Mucosa of stomach (tissue), 1 donor: ENCODE results near the gene TSPEAR.
"Not testable (repeated sequence)": the region's sequence is repeated elsewhere in the genome, so short reads cannot be mapped to it uniquely, and the experiment has no call there.

Source experiments
- H3K27me3 ChIP-seq: one replicate; pipeline ENCODE4 v1.7.0; 2013; ENCODE audit warnings: mild to moderate bottlenecking, low read length; ENCODE audit not compliant: control insufficient read depth, insufficient read depth
- H3K36me3 ChIP-seq: one replicate; pipeline ENCODE4 v1.7.0; 2013; ENCODE audit warnings: low read length; ENCODE audit not compliant: control insufficient read depth, insufficient read depth
- H3K4me1 ChIP-seq: one replicate; pipeline ENCODE4 v1.7.0; 2013; ENCODE audit warnings: mild to moderate bottlenecking, low read length; ENCODE audit not compliant: control insufficient read depth, insufficient read depth
- H3K4me3 ChIP-seq: one replicate; pipeline ENCODE4 v1.7.0; 2013; ENCODE audit warnings: low read length
- H3K9ac ChIP-seq: one replicate; pipeline ENCODE4 v1.7.0; 2013; ENCODE audit warnings: mild to moderate bottlenecking, low read length, moderate library complexity
- H3K9me3 ChIP-seq: one replicate; pipeline ENCODE4 v1.7.0; 2013; ENCODE audit warnings: mild to moderate bottlenecking, low read length, moderate library complexity; ENCODE audit not compliant: control insufficient read depth
- donor health status: Pancreatic carcinoma.

The TSPEAR gene

GRCh38 chr21:44636209-44637017, 75.0 kb downstream of the TSPEAR start:
- H3K4me1 ChIP-seq = no peaks in the 10 kb centered on the region

GRCh38 chr21:44632067-44632466, 79.3 kb downstream of the TSPEAR start:
- Histone ChIP-seq H3K4me3 (no peak overlapping the region), H3K9me3 (no peaks in the 10 kb centered on the region), H3K36me3 (no peaks in the 10 kb centered on the region), H3K4me1 (no peaks in the 10 kb centered on the region), H3K27me3 (peaks cover 10% of the 10 kb centered on the region), H3K9ac (no peak overlapping the region)

More at GRCh38 chr21:44636209-44637017, 75.0 kb downstream of the TSPEAR start:
- Histone ChIP-seq H3K27me3 (peaks cover 3% of the 10 kb centered on the region), H3K36me3 (no peaks in the 10 kb centered on the region), H3K4me3 (no peak overlapping the region), H3K9me3 (no peaks in the 10 kb centered on the region), H3K9ac (no peak overlapping the region)

- Histone ChIP-seq H3K9me3 (no peaks in the 10 kb centered on the region), H3K36me3 (no peaks in the 10 kb centered on the region), H3K27me3 (peaks cover 10% of the 10 kb centered on the region), H3K4me3 (no peak overlapping the region), H3K9ac (no peak overlapping the region), H3K4me1 (no peaks in the 10 kb centered on the region)
These were observed 80.9 kb downstream of the TSPEAR start for GRCh38 chr21:44630440-44630839.

- Histone ChIP-seq H3K4me1 (no peaks in the 10 kb centered on the region), H3K36me3 (no peaks in the 10 kb centered on the region), H3K9ac (no peak overlapping the region), H3K27me3 (peaks cover 10% of the 10 kb centered on the region), H3K4me3 (no peak overlapping the region), H3K9me3 (no peaks in the 10 kb centered on the region)
These were observed 82.5 kb downstream of the TSPEAR start for GRCh38 chr21:44628707-44629391.

GRCh38 chr21:44627831-44628233, 83.5 kb downstream of the TSPEAR start:
- H3K27me3 ChIP-seq, H3K4me1 ChIP-seq, H3K9me3 ChIP-seq, H3K36me3 ChIP-seq, H3K9ac ChIP-seq, H3K4me3 ChIP-seq: not testable (repeated sequence)

- not testable (repeated sequence) for H3K9ac ChIP-seq, H3K4me1 ChIP-seq, H3K36me3 ChIP-seq, H3K9me3 ChIP-seq, H3K27me3 ChIP-seq, H3K4me3 ChIP-seq
These were observed 84.1 kb downstream of the TSPEAR start for GRCh38 chr21:44627181-44627822.

- Histone ChIP-seq H3K36me3 (no peaks in the 10 kb centered on the region), H3K9ac (no peak within 1 kb of the TSS), H3K4me1 (no peaks in the 10 kb centered on the region), H3K9me3 (no peaks in the 10 kb centered on the region), H3K4me3 (no peak within 1 kb of the TSS), H3K27me3 (peaks cover 10% of the 10 kb centered on the region)
These were observed 84.7 kb downstream of the TSPEAR start, which contains the start of gene KRTAP10-9 for GRCh38 chr21:44626673-44627143. KRTAP10-9 (plus strand) TSS chr21:44627093; CDS start chr21:44627172, 79 bp downstream.

GRCh38 chr21:44626262-44626661, 85.1 kb downstream of the TSPEAR start:
- Histone ChIP-seq H3K36me3 (no peaks in the 10 kb centered on the region), H3K27me3 (peaks cover 10% of the 10 kb centered on the region), H3K4me1 (no peaks in the 10 kb centered on the region), H3K9ac (no peak overlapping the region), H3K4me3 (no peak overlapping the region), H3K9me3 (no peaks in the 10 kb centered on the region)

GRCh38 chr21:44625756-44626155, 85.6 kb downstream of the TSPEAR start:
- H3K4me1 ChIP-seq = no peaks in the 10 kb centered on the region
- H3K9me3 ChIP-seq = no peaks in the 10 kb centered on the region
- H3K4me3 ChIP-seq = no peak overlapping the region
- H3K27me3 ChIP-seq = peaks cover 10% of the 10 kb centered on the region
- no peak overlapping the region for H3K9ac ChIP-seq
- H3K36me3 ChIP-seq = no peaks in the 10 kb centered on the region

GRCh38 chr21:44623575-44623974, 87.8 kb downstream of the TSPEAR start:
- Histone ChIP-seq H3K9me3 (no peaks in the 10 kb centered on the region), H3K36me3 (no peaks in the 10 kb centered on the region), H3K9ac (no peak overlapping the region), H3K4me3 (no peak overlapping the region), H3K4me1 (no peaks in the 10 kb centered on the region), H3K27me3 (peaks cover 5% of the 10 kb centered on the region)

GRCh38 chr21:44619886-44620285, 91.5 kb downstream of the TSPEAR start:
- H3K9ac ChIP-seq = no peak overlapping the region
- H3K4me3 ChIP-seq = no peak overlapping the region
- no peaks in the 10 kb centered on the region for H3K36me3 ChIP-seq
- no peaks in the 10 kb centered on the region for H3K27me3 ChIP-seq
- H3K9me3 ChIP-seq = no peaks in the 10 kb centered on the region
- no peaks in the 10 kb centered on the region for H3K4me1 ChIP-seq

- Histone ChIP-seq H3K4me1 (no peaks in the 10 kb centered on the region), H3K9me3 (no peaks in the 10 kb centered on the region), H3K36me3 (no peaks in the 10 kb centered on the region), H3K27me3 (no peaks in the 10 kb centered on the region), H3K4me3 (no peak overlapping the region), H3K9ac (no peak overlapping the region)
These were observed 92.5 kb downstream of the TSPEAR start for GRCh38 chr21:44618909-44619308.
